Caco-2 (cell line): ENCODE data around the gene SMARCA2. TPM values are rescaled to one million over a fixed set of nuclear protein-coding genes. Genes with fewer than 3 reads are reported as not detected.

Source experiments
- BruUV-seq: library from RNA; stranded (reverse); fragments of 400-500 nt; replicated peaks from 2 replicates; lab custom pipeline; 2021; lab: Mats Ljungman, UMichigan
- CTCF ChIA-PET: fragments of 300-600 bp; sonication (Branson Sonifier 250); formaldehyde crosslinking; loops from one replicate; lab custom pipeline; 2022; ENCODE audit warnings: antibody characterized with exemption; lab: Charles Lee
- POLR2A ChIA-PET: fragments of 300-600 bp; sonication (Branson Sonifier 250); formaldehyde crosslinking; loops from one replicate; lab custom pipeline; 2022; ENCODE audit warnings: antibody characterized with exemption; lab: Charles Lee
- DNase-seq, 2 experiments: peaks; one replicate each; pipeline versions ENCODE4 v3.0.0 to v3.0.0-alpha.2; 2020 to 2022
- H3K27me3 ChIP-seq: replicated peaks from 2 replicates; pipeline ENCODE4 v1.6.0; 2011; ENCODE audit warnings: low read length; ENCODE audit not compliant: control insufficient read depth, insufficient read depth
- H3K36me3 ChIP-seq: 2 replicates; pipeline ENCODE4 v1.5.1; 2011; ENCODE audit warnings: low read length; ENCODE audit not compliant: control insufficient read depth, insufficient read depth
- H3K4me1 ChIP-seq: fragments of 250-450 bp; sonication (Bioruptor Pico); 2 replicates; pipeline ENCODE4 v1.5.1; 2020; ENCODE audit warnings: mild to moderate bottlenecking
- H3K4me3 ChIP-seq: 2 replicates; pipeline ENCODE4 v1.5.1; 2011; ENCODE audit warnings: low read depth, mild to moderate bottlenecking, control low read depth, low read length
- H3K9me3 ChIP-seq: fragments of 250-450 bp; sonication (Bioruptor Pico); 2 replicates; pipeline ENCODE4 v1.5.1; 2020; ENCODE audit warnings: mild to moderate bottlenecking, moderate library complexity
- H3K27ac Mint-ChIP-seq: one replicate; pipeline ENCODE4 v1.8.0; 2022; ENCODE audit warnings: mixed read lengths; ENCODE audit not compliant: unreplicated experiment
- H3K27me3 Mint-ChIP-seq: one replicate; pipeline ENCODE4 v1.8.0; 2022; ENCODE audit warnings: mixed read lengths; ENCODE audit not compliant: insufficient read depth, unreplicated experiment
- H3K36me3 Mint-ChIP-seq: one replicate; pipeline ENCODE4 v1.8.0; 2022; ENCODE audit warnings: mild to moderate bottlenecking, mixed read lengths; ENCODE audit not compliant: insufficient read depth, unreplicated experiment
- H3K4me1 Mint-ChIP-seq: one replicate; pipeline ENCODE4 v1.8.0; 2022; ENCODE audit warnings: low read depth, mixed read lengths; ENCODE audit not compliant: unreplicated experiment
- H3K4me3 Mint-ChIP-seq: one replicate; pipeline ENCODE4 v1.8.0; 2022; ENCODE audit warnings: mild to moderate bottlenecking, moderate library complexity, mixed read lengths; ENCODE audit not compliant: unreplicated experiment
- H3K9me3 Mint-ChIP-seq: one replicate; pipeline ENCODE4 v1.8.0; 2022; ENCODE audit warnings: mixed read lengths; ENCODE audit not compliant: unreplicated experiment
- intact Hi-C: fragments of 100-400 bp; cut with micrococcal nuclease; formaldehyde crosslinking; loops from one replicate; pipeline ENCODE4 v1.10.0; 2022; ENCODE audit not compliant: unreplicated experiment
- total RNA-seq: library from RNA; stranded (reverse); gene quantifications from 2 replicates; pipeline ENCODE4 v1.2.3, GENCODE V29; 2022
- TF ChIP-seq, protein P1 (sequence below), 2 experiments: fragments of 200-600 bp in 1 of 2; IDR thresholded peaks; 1 replicate in 1 of 2; 2 replicates in 1 of 2; pipeline versions ENCODE4 v1.5.1 to v1.8.0; 2011 to 2022; ENCODE audit warnings: antibody characterized with exemption in 1 of 2, control low read depth in 1 of 2, inconsistent platforms in 1 of 2, low read depth in 1 of 2, low read length in 1 of 2, mild to moderate bottlenecking in 1 of 2, moderate library complexity in 1 of 2; ENCODE audit not compliant: insufficient read depth in 1 of 2, severe bottlenecking in 1 of 2, unreplicated experiment in 1 of 2

Gene SMARCA2
- total RNA-seq, 1 experiment from 2014 or later: 13.5 TPM

DNA sequence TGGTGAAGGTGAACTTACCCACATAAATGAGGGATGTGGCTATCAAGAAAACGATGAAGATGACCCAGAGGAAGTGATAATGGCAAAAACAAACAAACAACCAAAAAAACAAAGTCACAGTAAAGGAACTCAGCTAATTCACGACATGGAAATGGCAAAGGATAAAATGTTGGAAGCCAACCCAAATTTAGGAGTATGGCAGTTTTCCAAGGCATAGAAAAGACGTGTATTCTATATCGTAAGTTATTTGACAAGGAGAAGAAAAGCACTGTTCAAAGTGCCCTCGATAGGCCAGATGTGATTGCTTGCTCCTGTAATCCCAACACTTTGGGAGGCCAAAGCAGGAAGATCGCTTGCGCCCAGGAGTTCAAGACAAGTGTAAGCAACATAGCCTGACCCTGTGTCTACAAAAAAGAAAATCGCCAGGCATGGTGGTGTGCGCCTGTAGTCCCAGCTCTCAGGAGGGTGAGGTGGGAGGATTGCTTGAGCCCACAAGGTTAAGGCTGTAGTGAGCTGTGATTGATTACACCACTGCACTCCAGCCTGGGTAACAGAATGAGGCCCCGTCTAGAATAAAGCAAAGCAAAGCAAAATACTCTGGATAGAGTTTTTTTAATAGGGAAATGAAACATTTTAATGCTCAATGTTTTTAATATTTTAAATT, 138.0 kb downstream of the SMARCA2 start:
- H3K36me3 ChIP-seq: no peaks in the 10 kb centered on the region
- ChIA-PET CTCF (no interaction called here), POLR2A (no interaction called here)
- H3K4me3 ChIP-seq: no peak overlapping the region
- Mint-ChIP-seq H3K9me3 (no peaks in the 10 kb centered on the region), H3K4me3 (no peak overlapping the region), H3K4me1 (peaks cover 6% of the 10 kb centered on the region), H3K27me3 (no peaks in the 10 kb centered on the region), H3K36me3 (peaks cover 5% of the 10 kb centered on the region), H3K27ac (no peak overlapping the region)
- no peaks in the 10 kb centered on the region for H3K9me3 ChIP-seq
- intact Hi-C loops: no loop called here
- BruUV-seq: no TSS peak
- no peaks in the 10 kb centered on the region for H3K27me3 ChIP-seq
- no peaks in the 10 kb centered on the region for H3K4me1 ChIP-seq
- TF ChIP-seq, protein P1, sequence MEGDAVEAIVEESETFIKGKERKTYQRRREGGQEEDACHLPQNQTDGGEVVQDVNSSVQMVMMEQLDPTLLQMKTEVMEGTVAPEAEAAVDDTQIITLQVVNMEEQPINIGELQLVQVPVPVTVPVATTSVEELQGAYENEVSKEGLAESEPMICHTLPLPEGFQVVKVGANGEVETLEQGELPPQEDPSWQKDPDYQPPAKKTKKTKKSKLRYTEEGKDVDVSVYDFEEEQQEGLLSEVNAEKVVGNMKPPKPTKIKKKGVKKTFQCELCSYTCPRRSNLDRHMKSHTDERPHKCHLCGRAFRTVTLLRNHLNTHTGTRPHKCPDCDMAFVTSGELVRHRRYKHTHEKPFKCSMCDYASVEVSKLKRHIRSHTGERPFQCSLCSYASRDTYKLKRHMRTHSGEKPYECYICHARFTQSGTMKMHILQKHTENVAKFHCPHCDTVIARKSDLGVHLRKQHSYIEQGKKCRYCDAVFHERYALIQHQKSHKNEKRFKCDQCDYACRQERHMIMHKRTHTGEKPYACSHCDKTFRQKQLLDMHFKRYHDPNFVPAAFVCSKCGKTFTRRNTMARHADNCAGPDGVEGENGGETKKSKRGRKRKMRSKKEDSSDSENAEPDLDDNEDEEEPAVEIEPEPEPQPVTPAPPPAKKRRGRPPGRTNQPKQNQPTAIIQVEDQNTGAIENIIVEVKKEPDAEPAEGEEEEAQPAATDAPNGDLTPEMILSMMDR (IDR thresholded peaks at IDR 0.05; ENCODE audit: insufficient read depth in 1 of 2, low read depth in 1 of 2, low read length in 1 of 2, severe bottlenecking in 1 of 2, unreplicated experiment in 1 of 2): no peak
- no peak for DNase-seq

DNA sequence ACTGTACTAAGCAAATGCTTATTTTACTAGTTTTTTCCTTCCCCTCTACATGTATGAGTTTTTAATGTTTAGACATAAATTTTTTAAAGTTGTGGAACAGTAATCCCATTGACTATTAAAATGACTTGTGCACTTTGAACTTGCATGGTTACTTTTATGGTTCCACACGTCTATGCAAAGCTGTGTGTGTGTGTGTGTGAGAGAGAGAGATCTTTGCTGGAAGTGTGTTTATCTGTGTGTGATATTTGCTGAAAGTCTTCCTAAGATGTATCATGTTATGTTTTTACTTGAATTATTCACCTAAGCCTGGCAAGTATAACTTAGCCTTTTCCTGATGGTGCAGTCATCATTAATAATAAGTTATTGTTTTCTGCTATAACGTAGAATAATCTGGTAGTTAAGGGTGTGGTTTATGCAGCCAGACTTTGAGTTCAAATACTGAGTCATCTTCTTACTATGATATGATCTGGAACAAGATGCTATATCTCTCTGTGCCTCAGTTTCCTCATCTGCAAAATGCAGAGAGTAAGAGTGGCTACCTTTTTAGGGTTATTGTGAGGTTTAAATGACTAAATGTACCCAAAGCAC, 138.6 kb downstream of the SMARCA2 start:
- ChIA-PET CTCF (no interaction called here), POLR2A (no interaction called here)
- no peaks in the 10 kb centered on the region for H3K36me3 ChIP-seq
- Mint-ChIP-seq H3K36me3 (peaks cover 5% of the 10 kb centered on the region), H3K9me3 (no peaks in the 10 kb centered on the region), H3K27me3 (no peaks in the 10 kb centered on the region), H3K4me1 (peaks cover 6% of the 10 kb centered on the region), H3K27ac (no peak overlapping the region), H3K4me3 (no peak overlapping the region)
- no peaks in the 10 kb centered on the region for H3K4me1 ChIP-seq
- TF ChIP-seq, protein P1 (IDR thresholded peaks at IDR 0.05; ENCODE audit: insufficient read depth in 1 of 2, low read depth in 1 of 2, low read length in 1 of 2, severe bottlenecking in 1 of 2, unreplicated experiment in 1 of 2): no peak
- no TSS peak for BruUV-seq
- no peaks in the 10 kb centered on the region for H3K9me3 ChIP-seq
- intact Hi-C loops: no loop called here
- no peak overlapping the region for H3K4me3 ChIP-seq
- DNase-seq: no peak
- H3K27me3 ChIP-seq: no peaks in the 10 kb centered on the region

DNA sequence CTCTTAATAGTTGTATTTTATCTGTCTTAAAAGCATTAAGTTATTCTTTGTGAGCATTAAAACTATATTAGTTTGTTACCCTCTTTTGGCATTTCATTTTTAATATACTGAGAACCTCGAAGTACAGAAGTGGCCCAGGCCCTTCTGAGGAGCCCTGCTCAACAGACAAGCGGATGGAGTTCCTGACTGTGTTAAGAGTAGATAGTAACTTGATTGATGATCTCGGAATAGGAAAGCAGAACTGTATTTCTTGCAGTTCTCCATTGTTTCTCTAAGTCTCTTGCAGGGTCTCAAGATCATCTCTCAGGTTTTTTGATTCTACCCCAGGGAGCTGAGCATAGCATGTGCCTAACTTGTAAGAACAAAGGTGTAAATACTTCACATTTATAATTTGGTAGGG, 139.6 kb downstream of the SMARCA2 start:
- no peak overlapping the region for H3K27ac Mint-ChIP-seq
- no peaks in the 10 kb centered on the region for H3K36me3 ChIP-seq
- POLR2A ChIA-PET: no interaction called here
- TF ChIP-seq, protein P1 (IDR thresholded peaks at IDR 0.05; ENCODE audit: insufficient read depth in 1 of 2, low read depth in 1 of 2, low read length in 1 of 2, severe bottlenecking in 1 of 2, unreplicated experiment in 1 of 2): no peak
- H3K9me3 ChIP-seq: no peaks in the 10 kb centered on the region
- H3K27me3 Mint-ChIP-seq: no peaks in the 10 kb centered on the region
- no peaks in the 10 kb centered on the region for H3K9me3 Mint-ChIP-seq
- H3K4me3 ChIP-seq: no peak overlapping the region
- H3K36me3 Mint-ChIP-seq: peaks cover 5% of the 10 kb centered on the region
- peaks cover 6% of the 10 kb centered on the region for H3K4me1 Mint-ChIP-seq
- CTCF ChIA-PET: no interaction called here
- H3K4me3 Mint-ChIP-seq: no peak overlapping the region
- DNase-seq: no peak
- no peaks in the 10 kb centered on the region for H3K4me1 ChIP-seq
- intact Hi-C loops: no loop called here
- no TSS peak for BruUV-seq
- no peaks in the 10 kb centered on the region for H3K27me3 ChIP-seq
